K562 (cell line): ENCODE results near the gene CFL1. TPM values are rescaled to one million over a fixed set of nuclear protein-coding genes. Genes with fewer than 3 reads are reported as not detected.

Experiments used
- BMI1 ChIP-seq: fragments of 150-350 bp; IDR thresholded peaks from 2 replicates; pipeline ENCODE4 v1.6.1; 2014; ENCODE audit warnings: low read length
- CREB5 ChIP-seq: fragments of 250-450 bp; sonication (Bioruptor Pico); IDR thresholded peaks from 2 replicates; pipeline ENCODE4 v1.5.0; 2020; ENCODE audit warnings: mild to moderate bottlenecking
- EP400 ChIP-seq: fragments of 450-650 bp; IDR thresholded peaks from 2 replicates; pipeline ENCODE4 v1.6.1; 2017; ENCODE audit warnings: antibody characterized with exemption, mild to moderate bottlenecking, moderate library complexity
- ESRRA ChIP-seq: fragments of 450-650 bp; IDR thresholded peaks from 2 replicates; pipeline ENCODE4 v1.6.1; 2014; ENCODE audit warnings: low read depth, mild to moderate bottlenecking, moderate library complexity, borderline replicate concordance
- ESRRB ChIP-seq: fragments of 250-450 bp; sonication (Bioruptor Pico); IDR thresholded peaks from 2 replicates; pipeline ENCODE4 v1.5.0; 2020; ENCODE audit warnings: mild to moderate bottlenecking, moderate library complexity, borderline replicate concordance
- EZH2 ChIP-seq: IDR thresholded peaks from 2 replicates; pipeline ENCODE4 v1.6.1; 2012; ENCODE audit warnings: low read depth, mild to moderate bottlenecking, inconsistent platforms, low read length, borderline replicate concordance
- ID3 ChIP-seq, 2 experiments: fragments of 250-450 bp in 1 of 2; fragments of 450-650 bp in 1 of 2; sonication (Bioruptor Pico) in 1 of 2; IDR thresholded peaks; 2 replicates each; pipeline versions ENCODE4 v1.6.1 to v1.8.0; 2016 to 2021; ENCODE audit warnings: mild to moderate bottlenecking in 2 of 2, moderate library complexity in 2 of 2, missing compliant biosample characterization in 1 of 2, missing genetic modification characterization in 1 of 2
- KLF1 ChIP-seq: fragments of 450-650 bp; IDR thresholded peaks from 2 replicates; pipeline ENCODE4 v1.6.1; 2016; ENCODE audit warnings: missing genetic modification characterization, missing compliant biosample characterization
- MED1 ChIP-seq: sonication (generic); formaldehyde crosslinking; IDR thresholded peaks from 2 replicates; pipeline ENCODE4 v1.8.1; 2023; ENCODE audit warnings: missing genetic modification reagents, borderline replicate concordance
- NCOA6 ChIP-seq: fragments of 450-650 bp; IDR thresholded peaks from 2 replicates; pipeline ENCODE4 v1.6.1; 2017; ENCODE audit warnings: mild to moderate bottlenecking
- NFE2 ChIP-seq: IDR thresholded peaks from 2 replicates; pipeline ENCODE4 v1.6.1; 2014; ENCODE audit warnings: antibody characterized with exemption, low read depth
- NFE2L1 ChIP-seq: fragments of 450-650 bp; IDR thresholded peaks from 2 replicates; pipeline ENCODE4 v1.6.1; 2016; ENCODE audit warnings: missing genetic modification characterization, low read depth, mild to moderate bottlenecking, missing compliant biosample characterization, moderate library complexity, borderline replicate concordance
- NFRKB ChIP-seq: fragments of 450-650 bp; IDR thresholded peaks from 2 replicates; pipeline ENCODE4 v1.6.1; 2016; ENCODE audit warnings: low read depth
- POU5F1 ChIP-seq: fragments of 150-350 bp; IDR thresholded peaks from 2 replicates; pipeline ENCODE4 v1.6.1; 2014; ENCODE audit warnings: borderline replicate concordance, low read length, low read depth, mild to moderate bottlenecking; ENCODE audit not compliant: partially characterized antibody
- RBM17 ChIP-seq: fragments of 200-400 bp; formaldehyde crosslinking; IDR thresholded peaks from 2 replicates; pipeline ENCODE4 v1.6.1; 2017; ENCODE audit warnings: low read depth, mild to moderate bottlenecking, low read length, borderline replicate concordance
- SAFB2 ChIP-seq: fragments of 200-400 bp; formaldehyde crosslinking; IDR thresholded peaks from 2 replicates; pipeline ENCODE4 v1.6.1; 2018; ENCODE audit warnings: borderline replicate concordance, low read length, low read depth, moderate library complexity; ENCODE audit not compliant: severe bottlenecking
- SNIP1 ChIP-seq: fragments of 450-650 bp; IDR thresholded peaks from 2 replicates; pipeline ENCODE4 v1.7.1; 2017; ENCODE audit warnings: low read depth, mild to moderate bottlenecking
- SOX6 ChIP-seq: fragments of 450-650 bp; IDR thresholded peaks from 2 replicates; pipeline ENCODE4 v1.6.1; 2014; ENCODE audit warnings: mild to moderate bottlenecking
- STAT5A ChIP-seq: IDR thresholded peaks from 2 replicates; pipeline ENCODE4 v1.6.1; 2012; ENCODE audit warnings: low read length, inconsistent platforms, borderline replicate concordance
- THAP12 ChIP-seq: fragments of 250-450 bp; sonication (Bioruptor Pico); IDR thresholded peaks from 2 replicates; pipeline ENCODE4 v1.9.0; 2021; ENCODE audit warnings: mild to moderate bottlenecking, inconsistent platforms
- ZHX1 ChIP-seq: fragments of 150-350 bp; conservative IDR thresholded peaks from 2 replicates; pipeline ENCODE4 v1.6.1; 2014; ENCODE audit warnings: low read length
- ZNF175 ChIP-seq: fragments of 200-800 bp; sonication (Bioruptor generic); IDR thresholded peaks from 2 replicates; pipeline ENCODE4 v1.6.1; 2016; ENCODE audit warnings: low read depth, mild to moderate bottlenecking, missing genetic modification characterization, missing compliant biosample characterization
- ZNF3 ChIP-seq: fragments of 250-450 bp; sonication (Bioruptor Pico); IDR thresholded peaks from 2 replicates; pipeline ENCODE4 v1.5.0; 2021; ENCODE audit warnings: mild to moderate bottlenecking, moderate library complexity
- ZNF668 ChIP-seq: fragments of 250-450 bp; sonication (Bioruptor Pico); IDR thresholded peaks from 2 replicates; pipeline ENCODE4 v1.8.0; 2022; ENCODE audit warnings: mild to moderate bottlenecking, inconsistent platforms
- polyA plus RNA-seq, 8 experiments: library from polyadenylated mRNA; depleted of rRNA in 4 of 8; stranded (reverse) in 5 of 8; unstranded in 3 of 8; fragments of >200 nt; fragmentation: Nextera tagmentation in 2 of 8; fragmentation: Illumina TruSeq in 1 of 8; extraction: Ambion mirVana in 2 of 8; extraction: Trizol in 1 of 8; gene quantifications; 2 replicates each; pipeline versions ENCODE4 v1.2.1 to v1.2.3, GENCODE V29; 2011 to 2014; ENCODE audit warnings: inconsistent platforms in 1 of 8, missing spikeins in 1 of 8
- total RNA-seq, 7 experiments: library from RNA; depleted of rRNA in 6 of 7; stranded (reverse); fragments of >200 nt in 6 of 7; fragmentation: Illumina TruSeq in 2 of 7; extraction: Trizol in 2 of 7; gene quantifications; 2 replicates each; pipeline versions ENCODE4 v1.2.1 to v1.2.3, GENCODE V29; 2011 to 2021; ENCODE audit warnings: low replicate concordance in 1 of 7

The CFL1 gene
- total and polyA plus RNA-seq, 9 of the 15 experiments (the other 6 are each of a cell fraction or from before 2014, with no cell fraction given) = 105 to 1,101 (median 859) TPM

GRCh38 chr11:65859812-65860277 is 1.9 kb upstream of the CFL1 start (continued):
- TF ChIP-seq ZNF175 = no peak
- no peak for TF ChIP-seq ZNF3 (CRISPR knock-in tag)
- TF ChIP-seq SAFB2 = no peak
- no peak for TF ChIP-seq ZNF668 (CRISPR knock-in tag)
- no peak for TF ChIP-seq CREB5
- no peak for TF ChIP-seq STAT5A
- no peak for TF ChIP-seq THAP12
- no peak for TF ChIP-seq ESRRB (CRISPR knock-in tag)
- no peak for TF ChIP-seq BMI1
- TF ChIP-seq SNIP1 = peak; percentile 24; the same call in 1 of the 2 replicates
- TF ChIP-seq POU5F1 = no peak
- no peak for TF ChIP-seq MED1 (CRISPR knock-in tag)
- TF ChIP-seq RBM17 = no peak
- TF ChIP-seq EP400 = no peak
- no peak for TF ChIP-seq ESRRA
- no peak for TF ChIP-seq ID3 (CRISPR knock-in tag; IDR thresholded peaks at IDR 0.05)
- peak; percentile 81 for TF ChIP-seq ID3 (tag; IDR thresholded peaks at IDR 0.05)
- TF ChIP-seq NFRKB = peak; percentile 94
- TF ChIP-seq NCOA6 = no peak
- TF ChIP-seq ZHX1 = no peak
- TF ChIP-seq NFE2 = no peak
- TF ChIP-seq EZH2 = no peak
- no peak for TF ChIP-seq NFE2L1
- TF ChIP-seq SOX6 = no peak
- TF ChIP-seq KLF1 = no peak
